Activated CD8-positive, alpha-beta memory T cell treated with anti-CD3 and anti-CD28 coated beads for 36 hours (primary cell): ENCODE results near the gene CPZ. TPM values are rescaled to one million over a fixed set of nuclear protein-coding genes. Genes with fewer than 3 reads are reported as not detected.
"Not testable (repeated sequence)": the region's sequence is repeated elsewhere in the genome, so short reads cannot be mapped to it uniquely, and the experiment has no call there.

Experiments
- CTCF ChIA-PET: fragments of 350-600 bp; sonication (Branson Sonifier 250); formaldehyde crosslinking; loops from one replicate; lab custom pipeline; 2021; ENCODE audit warnings: antibody characterized with exemption; lab: Charles Lee
- POLR2A ChIA-PET: fragments of 350-600 bp; sonication (Branson Sonifier 250); formaldehyde crosslinking; loops from one replicate; lab custom pipeline; 2021; ENCODE audit warnings: antibody characterized with exemption; lab: Charles Lee
- total RNA-seq, 2 experiments: library from RNA; stranded (reverse); gene quantifications; one replicate each; pipeline ENCODE4 v1.2.3, GENCODE V29; 2021

The CPZ gene
- total RNA-seq, 2 experiments from 2014 or later: not detected

- CTCF ChIA-PET: no interaction called here
- POLR2A ChIA-PET: no interaction called here
These were observed 36.8 kb upstream of the CPZ start for GRCh38 chr4:8555716-8556115.

GRCh38 chr4:8556341-8557150 lies 36.0 kb upstream of the CPZ start:
- POLR2A ChIA-PET: no interaction called here
- CTCF ChIA-PET: no interaction called here

- ChIA-PET POLR2A (no interaction called here), CTCF (no interaction called here)
These were observed 35.2 kb upstream of the CPZ start for GRCh38 chr4:8557151-8558076.

GRCh38 chr4:8558080-8558960 lies 34.2 kb upstream of the CPZ start:
- ChIA-PET POLR2A (no interaction called here), CTCF (no interaction called here)

GRCh38 chr4:8559011-8559410 lies 33.6 kb upstream of the CPZ start:
- ChIA-PET POLR2A (no interaction called here), CTCF (no interaction called here)

GRCh38 chr4:8559524-8560264 lies 32.9 kb upstream of the CPZ start:
- ChIA-PET POLR2A (no interaction called here), CTCF (no interaction called here)

GRCh38 chr4:8560265-8561047 lies 32.1 kb upstream of the CPZ start:
- POLR2A ChIA-PET: no interaction called here
- CTCF ChIA-PET: no interaction called here

- CTCF ChIA-PET: no interaction called here
- POLR2A ChIA-PET: no interaction called here
These were observed 28.0 kb upstream of the CPZ start for GRCh38 chr4:8564595-8564994.

- ChIA-PET CTCF (no interaction called here), POLR2A (interaction anchor here (0.7 kb wide), 1 partner anchor 9 kb away, joined by 4 read pairs; no protein-coding TSS in a partner anchor)
These were observed 24.4 kb upstream of the CPZ start for GRCh38 chr4:8568068-8568668.

GRCh38 chr4:8570201-8570600 lies 22.4 kb upstream of the CPZ start:
- POLR2A ChIA-PET: interaction anchor here (0.6 kb wide), 1 partner anchor 10 kb away, joined by 4 read pairs; no protein-coding TSS in a partner anchor
- CTCF ChIA-PET: no interaction called here

- POLR2A ChIA-PET: no interaction called here
- CTCF ChIA-PET: interaction anchor here (0.6 kb wide), 1 partner anchor 1133 kb away, joined by 3 read pairs; no protein-coding TSS in a partner anchor
These were observed 20.6 kb upstream of the CPZ start for GRCh38 chr4:8571702-8572685.

GRCh38 chr4:8573266-8573665 lies 19.3 kb upstream of the CPZ start:
- ChIA-PET CTCF (interaction anchor here (0.6 kb wide), 1 partner anchor 1131 kb away, joined by 3 read pairs; no protein-coding TSS in a partner anchor), POLR2A (no interaction called here)

GRCh38 chr4:8574796-8575370 lies 17.7 kb upstream of the CPZ start:
- POLR2A ChIA-PET: no interaction called here
- CTCF ChIA-PET: no interaction called here

- CTCF ChIA-PET: no interaction called here
These were observed 17.1 kb upstream of the CPZ start for GRCh38 chr4:8575457-8575856.

GRCh38 chr4:8576591-8576990 lies 16.0 kb upstream of the CPZ start:
- POLR2A ChIA-PET, CTCF ChIA-PET: not testable (repeated sequence)

More at GRCh38 chr4:8575457-8575856, 17.1 kb upstream of the CPZ start:
- POLR2A ChIA-PET: no interaction called here

- POLR2A ChIA-PET: no interaction called here
- CTCF ChIA-PET: no interaction called here
These were observed 15.5 kb upstream of the CPZ start for GRCh38 chr4:8577046-8577445.
